ENCODE data around the gene TNPO3.

DNA sequence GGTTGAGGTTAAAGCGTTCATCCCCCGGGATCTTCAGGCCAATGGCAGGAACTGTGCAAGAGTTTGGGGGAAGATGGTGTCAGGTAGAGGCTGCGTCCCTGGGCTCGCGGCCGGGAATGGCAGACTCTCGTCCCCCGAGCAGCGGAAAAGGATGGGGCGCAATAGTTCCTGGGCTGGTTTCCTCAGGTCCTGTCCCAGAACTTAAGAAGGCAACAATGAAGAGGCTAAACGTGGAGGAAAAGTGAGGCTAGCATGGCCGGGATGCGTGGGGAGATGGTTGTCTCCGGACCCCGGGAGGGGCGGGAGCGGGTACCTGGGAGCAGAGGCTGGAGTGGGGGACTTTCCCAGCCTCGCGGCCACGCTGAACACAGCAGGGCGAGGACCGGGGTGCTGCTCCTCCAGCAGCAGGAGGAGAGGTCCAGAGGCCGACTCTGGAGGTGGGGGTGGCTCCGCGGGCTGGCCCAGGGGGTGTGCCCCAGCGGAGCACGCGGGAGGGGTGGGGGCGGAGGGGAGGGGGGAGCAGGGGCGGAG lies 116.3 kb downstream of the TNPO3 start:
- peak; percentile 20 for TF ChIP-seq EZH2 (IDR thresholded peaks at IDR 0.05)
- TF ChIP-seq, protein P1, sequence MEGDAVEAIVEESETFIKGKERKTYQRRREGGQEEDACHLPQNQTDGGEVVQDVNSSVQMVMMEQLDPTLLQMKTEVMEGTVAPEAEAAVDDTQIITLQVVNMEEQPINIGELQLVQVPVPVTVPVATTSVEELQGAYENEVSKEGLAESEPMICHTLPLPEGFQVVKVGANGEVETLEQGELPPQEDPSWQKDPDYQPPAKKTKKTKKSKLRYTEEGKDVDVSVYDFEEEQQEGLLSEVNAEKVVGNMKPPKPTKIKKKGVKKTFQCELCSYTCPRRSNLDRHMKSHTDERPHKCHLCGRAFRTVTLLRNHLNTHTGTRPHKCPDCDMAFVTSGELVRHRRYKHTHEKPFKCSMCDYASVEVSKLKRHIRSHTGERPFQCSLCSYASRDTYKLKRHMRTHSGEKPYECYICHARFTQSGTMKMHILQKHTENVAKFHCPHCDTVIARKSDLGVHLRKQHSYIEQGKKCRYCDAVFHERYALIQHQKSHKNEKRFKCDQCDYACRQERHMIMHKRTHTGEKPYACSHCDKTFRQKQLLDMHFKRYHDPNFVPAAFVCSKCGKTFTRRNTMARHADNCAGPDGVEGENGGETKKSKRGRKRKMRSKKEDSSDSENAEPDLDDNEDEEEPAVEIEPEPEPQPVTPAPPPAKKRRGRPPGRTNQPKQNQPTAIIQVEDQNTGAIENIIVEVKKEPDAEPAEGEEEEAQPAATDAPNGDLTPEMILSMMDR (IDR thresholded peaks at IDR 0.05): no peak

Data from neural progenitor cell (in vitro differentiated cells).